ENCODE results near the gene FBN1.

- TF ChIP-seq NFKB2 (CRISPR knock-in tag; IDR thresholded peaks at IDR 0.05; ENCODE audit: borderline replicate concordance) (no peak), SUZ12 (IDR thresholded peaks at IDR 0.05; ENCODE audit: low read depth, low read length) (no peak), POLR2A (IDR thresholded peaks at IDR 0.05; ENCODE audit: insufficient read depth in 1 of 2, low read depth in 2 of 2, low read length in 2 of 2) (no peak), ZBTB2 (CRISPR knock-in tag; IDR thresholded peaks at IDR 0.05; ENCODE audit: low read depth) (no peak), ZBTB49 (CRISPR knock-in tag; IDR thresholded peaks at IDR 0.05; ENCODE audit: borderline replicate concordance) (no peak)
Observed at GRCh38 chr15:48371550-48371949, 274.0 kb downstream of the FBN1 start.
